ENCODE data around the gene NOMO2. TPM values are rescaled to one million over a fixed set of nuclear protein-coding genes. Genes with fewer than 3 reads are reported as not detected.
"Not testable (repeated sequence)": the region's sequence is repeated elsewhere in the genome, so short reads cannot be mapped to it uniquely, and the experiment has no call there.

The NOMO2 gene
- total RNA-seq, 1 donor from 2014 or later, result 75.2 TPM

GRCh38 chr16:18401159-18401558, 160.7 kb downstream of the NOMO2 start:
- H3K36me3 ChIP-seq (ENCODE audit: control insufficient read depth in 3 of 3, insufficient read depth in 3 of 3, low read length in 3 of 3); H3K27me3 ChIP-seq (ENCODE audit: control insufficient read depth in 3 of 3, insufficient read depth in 3 of 3, low read length in 3 of 3); H3K4me3 ChIP-seq (ENCODE audit: low read length in 3 of 3); H3K9me3 ChIP-seq (ENCODE audit: control insufficient read depth in 3 of 3, low read length in 3 of 3); H3K27ac ChIP-seq (ENCODE audit: low read depth, low read length); H3K4me1 ChIP-seq (ENCODE audit: control insufficient read depth in 3 of 3, insufficient read depth in 3 of 3, low read length in 3 of 3); H3K9ac ChIP-seq (ENCODE audit: low read depth in 1 of 3, low read length in 3 of 3): not testable (repeated sequence)

DNA sequence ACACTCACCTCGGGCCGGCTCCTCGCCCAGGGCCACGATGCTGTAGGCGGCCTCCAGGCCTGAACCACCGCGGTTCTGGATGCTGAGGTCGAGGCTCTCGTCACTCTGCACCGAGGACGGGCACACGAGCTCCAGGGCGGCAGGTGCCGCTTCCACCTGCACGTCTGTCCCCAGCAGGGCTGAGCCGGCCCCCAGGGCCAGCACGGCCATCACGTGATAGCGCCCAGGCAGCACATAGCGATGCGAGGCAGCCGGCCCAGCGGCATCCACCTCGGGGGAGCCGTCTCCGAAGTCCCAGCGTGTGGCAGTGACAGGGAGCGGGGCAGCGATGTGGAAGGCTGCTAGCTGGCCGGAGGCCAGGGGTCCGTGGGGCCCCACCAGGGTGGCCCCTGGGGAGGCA, 167.5 kb downstream of the NOMO2 start:
- not testable (repeated sequence) for H3K4me3 ChIP-seq (ENCODE audit: low read length in 3 of 3); H3K27ac ChIP-seq (ENCODE audit: low read depth, low read length); H3K9ac ChIP-seq (ENCODE audit: low read depth in 1 of 3, low read length in 3 of 3); H3K9me3 ChIP-seq (ENCODE audit: control insufficient read depth in 3 of 3, low read length in 3 of 3); H3K27me3 ChIP-seq (ENCODE audit: control insufficient read depth in 3 of 3, insufficient read depth in 3 of 3, low read length in 3 of 3); H3K36me3 ChIP-seq (ENCODE audit: control insufficient read depth in 3 of 3, insufficient read depth in 3 of 3, low read length in 3 of 3); H3K4me1 ChIP-seq (ENCODE audit: control insufficient read depth in 3 of 3, insufficient read depth in 3 of 3, low read length in 3 of 3)

DNA sequence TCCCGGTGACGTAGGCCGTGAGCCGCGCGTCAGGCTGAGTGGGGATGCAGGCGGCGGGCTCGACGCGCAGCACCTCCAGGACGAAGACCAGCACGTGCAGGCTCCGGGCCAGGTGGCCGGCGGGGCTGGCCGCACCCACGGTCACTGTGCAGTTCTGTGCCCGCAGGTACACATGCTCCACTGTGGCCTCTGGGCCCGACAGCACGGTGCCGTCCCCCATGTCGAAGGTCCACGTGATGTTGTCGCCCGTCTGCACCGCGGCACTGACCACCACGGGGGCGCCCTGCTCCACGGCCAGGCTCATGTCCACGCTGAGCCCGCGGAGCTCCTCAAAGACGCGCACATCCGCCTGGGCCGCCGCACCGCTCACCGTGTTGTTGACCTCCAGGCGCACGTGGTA, 174.1 kb downstream of the NOMO2 start:
- not testable (repeated sequence) for H3K27me3 ChIP-seq (ENCODE audit: control insufficient read depth in 3 of 3, insufficient read depth in 3 of 3, low read length in 3 of 3); H3K9ac ChIP-seq (ENCODE audit: low read depth in 1 of 3, low read length in 3 of 3); H3K4me1 ChIP-seq (ENCODE audit: control insufficient read depth in 3 of 3, insufficient read depth in 3 of 3, low read length in 3 of 3); H3K27ac ChIP-seq (ENCODE audit: low read depth, low read length); H3K4me3 ChIP-seq (ENCODE audit: low read length in 3 of 3); H3K9me3 ChIP-seq (ENCODE audit: control insufficient read depth in 3 of 3, low read length in 3 of 3); H3K36me3 ChIP-seq (ENCODE audit: control insufficient read depth in 3 of 3, insufficient read depth in 3 of 3, low read length in 3 of 3)

GRCh38 chr16:18386517-18386916, 175.4 kb downstream of the NOMO2 start:
- not testable (repeated sequence) for H3K27me3 ChIP-seq (ENCODE audit: control insufficient read depth in 3 of 3, insufficient read depth in 3 of 3, low read length in 3 of 3); H3K9ac ChIP-seq (ENCODE audit: low read depth in 1 of 3, low read length in 3 of 3); H3K4me1 ChIP-seq (ENCODE audit: control insufficient read depth in 3 of 3, insufficient read depth in 3 of 3, low read length in 3 of 3); H3K9me3 ChIP-seq (ENCODE audit: control insufficient read depth in 3 of 3, low read length in 3 of 3); H3K36me3 ChIP-seq (ENCODE audit: control insufficient read depth in 3 of 3, insufficient read depth in 3 of 3, low read length in 3 of 3); H3K27ac ChIP-seq (ENCODE audit: low read depth, low read length); H3K4me3 ChIP-seq (ENCODE audit: low read length in 3 of 3)

DNA sequence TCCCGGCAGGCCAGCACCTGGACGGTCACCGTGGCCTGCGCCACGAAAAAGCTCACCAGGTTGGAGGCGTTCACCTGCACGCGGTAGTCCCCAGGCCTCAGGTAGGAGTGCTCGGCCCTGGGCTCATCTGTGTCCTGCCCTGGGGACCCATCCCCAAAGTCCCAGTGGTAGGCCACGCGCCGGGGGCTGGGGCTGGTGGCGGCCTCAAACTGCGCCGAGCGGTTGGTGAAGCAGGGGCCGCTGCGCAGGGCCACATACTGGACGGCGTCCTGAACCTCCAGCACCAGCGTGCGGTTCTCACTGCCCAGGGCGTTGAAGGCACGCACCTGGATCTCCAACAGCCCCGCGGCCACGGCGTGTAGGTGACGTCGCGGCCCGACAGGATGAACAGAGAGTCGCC, 176.6 kb downstream of the NOMO2 start:
- not testable (repeated sequence) for H3K4me1 ChIP-seq (ENCODE audit: control insufficient read depth in 3 of 3, insufficient read depth in 3 of 3, low read length in 3 of 3); H3K36me3 ChIP-seq (ENCODE audit: control insufficient read depth in 3 of 3, insufficient read depth in 3 of 3, low read length in 3 of 3); H3K9ac ChIP-seq (ENCODE audit: low read depth in 1 of 3, low read length in 3 of 3); H3K9me3 ChIP-seq (ENCODE audit: control insufficient read depth in 3 of 3, low read length in 3 of 3); H3K27me3 ChIP-seq (ENCODE audit: control insufficient read depth in 3 of 3, insufficient read depth in 3 of 3, low read length in 3 of 3); H3K4me3 ChIP-seq (ENCODE audit: low read length in 3 of 3); H3K27ac ChIP-seq (ENCODE audit: low read depth, low read length)

GRCh38 chr16:18384869-18385268, 177.0 kb downstream of the NOMO2 start:
- H3K36me3 ChIP-seq (ENCODE audit: control insufficient read depth in 3 of 3, insufficient read depth in 3 of 3, low read length in 3 of 3); H3K27me3 ChIP-seq (ENCODE audit: control insufficient read depth in 3 of 3, insufficient read depth in 3 of 3, low read length in 3 of 3); H3K9ac ChIP-seq (ENCODE audit: low read depth in 1 of 3, low read length in 3 of 3); H3K4me3 ChIP-seq (ENCODE audit: low read length in 3 of 3); H3K9me3 ChIP-seq (ENCODE audit: control insufficient read depth in 3 of 3, low read length in 3 of 3); H3K27ac ChIP-seq (ENCODE audit: low read depth, low read length); H3K4me1 ChIP-seq (ENCODE audit: control insufficient read depth in 3 of 3, insufficient read depth in 3 of 3, low read length in 3 of 3): not testable (repeated sequence)

DNA sequence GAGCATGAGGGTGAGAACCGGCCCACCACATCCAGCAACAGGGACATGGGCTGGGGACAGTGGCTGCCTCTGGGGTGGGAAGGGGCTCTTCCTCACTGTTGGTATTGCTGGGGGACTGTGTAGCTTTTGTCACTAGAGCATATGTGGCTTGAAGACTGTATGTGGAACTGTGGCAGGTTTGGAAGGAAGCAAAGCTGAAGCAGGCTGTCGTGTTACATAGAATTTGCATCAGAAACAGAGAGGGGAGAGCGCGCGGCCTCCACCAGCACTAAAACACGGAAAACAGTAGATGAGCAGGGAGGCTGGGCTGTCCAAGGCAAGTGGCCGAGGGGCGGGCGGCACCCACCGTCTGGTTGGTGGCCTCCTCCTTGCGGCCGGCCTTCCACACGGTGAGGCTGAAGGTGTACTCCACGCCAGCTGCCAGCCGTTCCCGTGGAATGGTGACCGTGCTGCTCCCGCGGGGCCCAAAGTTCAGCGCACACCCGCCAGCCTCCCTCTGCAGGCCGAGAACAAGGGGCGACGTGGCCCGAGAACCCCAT, 177.7 kb downstream of the NOMO2 start:
- not testable (repeated sequence) for H3K9me3 ChIP-seq (ENCODE audit: control insufficient read depth in 3 of 3, low read length in 3 of 3); H3K27me3 ChIP-seq (ENCODE audit: control insufficient read depth in 3 of 3, insufficient read depth in 3 of 3, low read length in 3 of 3); H3K9ac ChIP-seq (ENCODE audit: low read depth in 1 of 3, low read length in 3 of 3); H3K4me1 ChIP-seq (ENCODE audit: control insufficient read depth in 3 of 3, insufficient read depth in 3 of 3, low read length in 3 of 3); H3K27ac ChIP-seq (ENCODE audit: low read depth, low read length); H3K36me3 ChIP-seq (ENCODE audit: control insufficient read depth in 3 of 3, insufficient read depth in 3 of 3, low read length in 3 of 3); H3K4me3 ChIP-seq (ENCODE audit: low read length in 3 of 3)

- H3K4me1 ChIP-seq (ENCODE audit: control insufficient read depth in 3 of 3, insufficient read depth in 3 of 3, low read length in 3 of 3); H3K4me3 ChIP-seq (ENCODE audit: low read length in 3 of 3); H3K27me3 ChIP-seq (ENCODE audit: control insufficient read depth in 3 of 3, insufficient read depth in 3 of 3, low read length in 3 of 3); H3K9me3 ChIP-seq (ENCODE audit: control insufficient read depth in 3 of 3, low read length in 3 of 3); H3K9ac ChIP-seq (ENCODE audit: low read depth in 1 of 3, low read length in 3 of 3); H3K27ac ChIP-seq (ENCODE audit: low read depth, low read length); H3K36me3 ChIP-seq (ENCODE audit: control insufficient read depth in 3 of 3, insufficient read depth in 3 of 3, low read length in 3 of 3): not testable (repeated sequence)
These were observed 179.2 kb downstream of the NOMO2 start for GRCh38 chr16:18382696-18383095.

Small RNA genes within 50 kb of the gene (small RNA-seq; reads per million reads assigned to genes)
- gene MIR3179-3, result not detected
- not detected for gene MIR3179-4
- gene MIR3180-3, result not detected
- gene MIR3670-3, result not detected
- not detected for gene MIR3670-4
- not detected for gene MIR6770-3
- gene RF00019, result not detected

Other genes starting within 250 kb of the NOMO2 start
- gene NPIPA8, start 225.4 kb downstream of the NOMO2 start, total RNA-seq, result 1.0 TPM
- gene RPS15A, start 228.2 kb upstream of the NOMO2 start, total RNA-seq, result 2,276 TPM
- gene ARL6IP1, start 239.5 kb upstream of the NOMO2 start, total RNA-seq, result 129 TPM